Measurements from ENCODE around the gene PTPN6. TPM values are rescaled to one million over a fixed set of nuclear protein-coding genes. Genes with fewer than 3 reads are reported as not detected.

PTPN6 gene
- total and polyA plus RNA-seq, 2 of the 13 experiments (the other 11 are each of a cell fraction or from before 2014, with no cell fraction given) = 10.5 to 10.6 TPM

GRCh38 chr12:6979453-6979852 lies 28.3 kb downstream of the PTPN6 start:
- H3K27ac ChIP-seq (ENCODE audit: extremely low read length, insufficient read depth, low read length) = peak overlapping the region; percentile 98
- BruUV-seq (replicated peaks) = no TSS peak
- no peak overlapping the region for H3K9ac ChIP-seq (ENCODE audit: insufficient read depth, low read depth, low read length)
- H3K9me3 ChIP-seq (ENCODE audit: low read length) = no peaks in the 10 kb centered on the region
- ChIA-PET POLR2A (interaction anchor here (1.1 to 5.4 kb wide), 5 partner anchors 9 to 145 kb away, joined by 3 to 65 read pairs (median 19); partner anchors contain the start of genes C12orf57, EMG1, LPCAT3 and PHB2), CTCF (ENCODE audit: low intra/inter-chr PET ratio, low total read pairs) (no interaction called here)
- no peaks in the 10 kb centered on the region for H4K20me1 ChIP-seq (ENCODE audit: insufficient read depth, low read length)
- no peaks in the 10 kb centered on the region for H3K27me3 ChIP-seq (ENCODE audit: control insufficient read depth in 1 of 2, insufficient read depth in 2 of 2, low read length in 2 of 2)
- no peaks in the 10 kb centered on the region for H3K79me2 ChIP-seq (ENCODE audit: insufficient read depth, low read length)
- FAIRE-seq (no peak), DNase-seq (ENCODE audit: low spot score) (no peak), ATAC-seq (no peak)
- 96% methylated on average over 3 of the region's 3 CpGs for whole genome bisulfite sequencing (ENCODE audit: low lambda C conversion rate)
- H3K4me3 ChIP-seq (replicated peaks in 1 of 3; ENCODE audit: insufficient read depth in 1 of 3, low read depth in 2 of 3, low read length in 3 of 3) = no peak overlapping the region
- H3K4me1 ChIP-seq (ENCODE audit: insufficient read depth, low read length) = peaks cover 59% of the 10 kb centered on the region
- no peak overlapping the region for H3K4me2 ChIP-seq (ENCODE audit: low read depth, low read length)
- TF ChIP-seq POLR2G (IDR thresholded peaks at IDR 0.05; ENCODE audit: low read depth, low read length) (peak; percentile 36; the same call in 1 of the 2 replicates), DDIT3 (CRISPR knock-in tag; IDR thresholded peaks at IDR 0.05) (no peak), ZNF564 (CRISPR knock-in tag; IDR thresholded peaks at IDR 0.05) (no peak)
- intact Hi-C loops (cut with micrococcal nuclease; ENCODE audit: unreplicated experiment) (no loop called here), in situ Hi-C loops (cut with HindIII; ENCODE audit: extremely low pct_ligation_motif_present, low pct_unique_long_range_greater_than_20kb) (no loop called here)
- peaks cover 10 to 40% of the 10 kb centered on the region in 2 experiments for H3K36me3 ChIP-seq (replicated peaks in 1 of 2; ENCODE audit: control insufficient read depth in 1 of 2, insufficient read depth in 2 of 2, low read length in 2 of 2)
- no peak overlapping the region for H2AFZ ChIP-seq (ENCODE audit: low read length)

GRCh38 chr12:6980075-6980474 lies 28.9 kb downstream of the PTPN6 start:
- ChIA-PET POLR2A (interaction anchor here (1.1 to 5.4 kb wide), 6 partner anchors 8 to 144 kb away, joined by 3 to 65 read pairs (median 11); partner anchors contain the start of genes C12orf57, EMG1, LPCAT3 and PHB2), CTCF (ENCODE audit: low intra/inter-chr PET ratio, low total read pairs) (no interaction called here)
- peak overlapping the region; percentile 71 for H3K4me2 ChIP-seq (ENCODE audit: low read depth, low read length)
- no peak overlapping the region; a peak in 1 of 6 replicates for H3K4me3 ChIP-seq (replicated peaks in 1 of 3; ENCODE audit: insufficient read depth in 1 of 3, low read depth in 2 of 3, low read length in 3 of 3)
- H3K9me3 ChIP-seq (ENCODE audit: low read length) = no peaks in the 10 kb centered on the region
- no peak overlapping the region for H3K9ac ChIP-seq (ENCODE audit: insufficient read depth, low read depth, low read length)
- FAIRE-seq = no peak
- H3K27ac ChIP-seq (ENCODE audit: extremely low read length, insufficient read depth, low read length) = peak overlapping the region; percentile 98
- in situ Hi-C loops (cut with HindIII; ENCODE audit: extremely low pct_ligation_motif_present, low pct_unique_long_range_greater_than_20kb) (loop anchor here (5.0 kb wide), 1 partner anchor 37 kb away; the partner anchor contains the start of gene LPCAT3), intact Hi-C loops (cut with micrococcal nuclease; ENCODE audit: unreplicated experiment) (loop anchor here (2.0 kb wide), 1 partner anchor 39 kb away; the partner anchor contains the start of gene LPCAT3)
- H2AFZ ChIP-seq (ENCODE audit: low read length) = no peak overlapping the region
- WGBS (ENCODE audit: low lambda C conversion rate) = 83% methylated on average over 4 of the region's 4 CpGs
- H3K36me3 ChIP-seq (replicated peaks in 1 of 2; ENCODE audit: control insufficient read depth in 1 of 2, insufficient read depth in 2 of 2, low read length in 2 of 2) = peaks cover 8 to 34% of the 10 kb centered on the region in 2 experiments
- no peaks in the 10 kb centered on the region for H3K79me2 ChIP-seq (ENCODE audit: insufficient read depth, low read length)
- DNase-seq (ENCODE audit: low spot score) = no peak
- H4K20me1 ChIP-seq (ENCODE audit: insufficient read depth, low read length) = no peaks in the 10 kb centered on the region
- no TSS peak for BruUV-seq (replicated peaks)
- H3K4me1 ChIP-seq (ENCODE audit: insufficient read depth, low read length) = peaks cover 64% of the 10 kb centered on the region
- no peak for ATAC-seq
- H3K27me3 ChIP-seq (ENCODE audit: control insufficient read depth in 1 of 2, insufficient read depth in 2 of 2, low read length in 2 of 2) = no peaks in the 10 kb centered on the region
- TF ChIP-seq ZMYM3 (CRISPR knock-in tag; IDR thresholded peaks at IDR 0.05) = 0 out of 2 replicates have a peak, but pooled peaks have one; percentile 42
- TF ChIP-seq ZNF337 (CRISPR knock-in tag; IDR thresholded peaks at IDR 0.05; ENCODE audit: borderline replicate concordance, low read depth) = 0 out of 2 replicates have a peak, but pooled peaks have one; percentile 1
- TF ChIP-seq ZNF335 (CRISPR knock-in tag; IDR thresholded peaks at IDR 0.05) = no peak
- TF ChIP-seq ZNF770 (CRISPR knock-in tag; IDR thresholded peaks at IDR 0.05) = peak; percentile 85
- no peak for TF ChIP-seq ZNF703 (CRISPR knock-in tag; IDR thresholded peaks at IDR 0.05; ENCODE audit: borderline replicate concordance)
- no peak for TF ChIP-seq HMGXB3 (CRISPR knock-in tag; IDR thresholded peaks at IDR 0.05; ENCODE audit: borderline replicate concordance)
- TF ChIP-seq ZNF121 (CRISPR knock-in tag; IDR thresholded peaks at IDR 0.05) = peak; percentile 94
